Erythroblast (primary cell): ENCODE results near the gene COPG2.

Experiments used
- GATA1 ChIP-seq: IDR thresholded peaks from 2 replicates; pipeline ENCODE4 v1.6.1; 2011; ENCODE audit warnings: low read depth, mild to moderate bottlenecking, control low read depth, low read length, moderate library complexity
- POLR2A ChIP-seq: IDR thresholded peaks from 2 replicates; pipeline ENCODE4 v1.6.1; 2011; ENCODE audit warnings: mild to moderate bottlenecking, low read length

DNA sequence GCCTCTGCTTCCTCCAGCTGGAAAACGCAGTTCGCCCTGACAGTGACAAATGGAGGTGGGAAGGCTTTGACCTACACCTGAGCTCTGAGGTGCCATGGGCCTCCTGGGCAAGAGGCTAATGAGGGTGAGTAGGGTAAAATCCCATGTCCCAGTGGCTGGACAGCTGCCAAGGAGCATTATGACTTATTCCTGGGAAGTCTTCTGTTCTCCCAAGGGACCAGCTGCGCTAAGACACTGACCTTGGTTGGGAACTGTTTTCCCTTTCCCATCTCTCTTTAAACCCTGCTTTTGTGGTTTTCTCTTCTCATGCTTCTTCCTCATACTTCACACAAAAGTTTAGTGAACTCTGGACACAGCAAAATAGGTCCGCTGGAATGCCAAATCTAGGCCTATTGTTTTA is 72.6 kb downstream of the COPG2 start:
- TF ChIP-seq POLR2A, result no peak
- TF ChIP-seq GATA1, result no peak
